ENCODE data around the gene FRMD5. TPM values are rescaled to one million over a fixed set of nuclear protein-coding genes. Genes with fewer than 3 reads are reported as not detected.

The FRMD5 gene
- total and polyA plus RNA-seq, 2 experiments from 2014 or later = 5.9 to 10.1 TPM

DNA sequence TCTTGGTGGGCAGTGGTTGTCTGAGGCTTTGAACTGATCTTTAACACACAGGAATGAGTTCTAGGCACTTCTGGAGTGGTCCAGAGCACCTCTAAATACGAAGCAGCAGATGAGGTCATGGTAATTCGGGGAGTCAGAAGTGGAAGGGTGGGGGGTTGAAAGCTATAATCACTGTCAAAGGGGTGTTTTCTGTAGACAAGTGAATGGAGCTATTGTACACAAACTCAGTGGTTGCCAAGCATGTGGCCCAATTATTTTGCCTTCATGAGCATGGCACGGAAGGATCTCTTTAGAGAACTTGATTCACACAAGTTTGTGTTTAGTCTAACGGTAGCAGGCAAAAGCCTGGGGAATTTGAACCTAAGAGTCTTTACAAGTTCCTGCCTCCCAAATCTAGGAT is 6.3 kb downstream of the FRMD5 start:
- DNase-seq (ENCODE audit: low spot score) = no peak
- no peak for ATAC-seq
- Histone ChIP-seq H3K27me3 (ENCODE audit: insufficient read depth) (peaks cover 16% of the 10 kb centered on the region), H2AFZ (no peak overlapping the region), H3K9me2 (ENCODE audit: insufficient read depth) (no peaks in the 10 kb centered on the region), H3K27ac (ENCODE audit: low read depth) (no peak overlapping the region), H3K4me2 (no peak overlapping the region), H3K36me3 (ENCODE audit: insufficient read depth) (no peaks in the 10 kb centered on the region), H3K79me2 (replicated peaks; ENCODE audit: insufficient read depth) (peaks cover 56% of the 10 kb centered on the region), H3K4me3 (no peak overlapping the region), H3K4me1 (ENCODE audit: insufficient read depth) (peaks cover 25% of the 10 kb centered on the region), H4K20me1 (replicated peaks; ENCODE audit: insufficient read depth) (peaks cover 29% of the 10 kb centered on the region), H3F3A (replicated peaks; ENCODE audit: low read depth) (no peaks in the 10 kb centered on the region)
- TF ChIP-seq EZH2phosphoT487 (IDR thresholded peaks at IDR 0.05; ENCODE audit: unreplicated experiment) (no peak), ZNF331 (CRISPR knock-in tag; IDR thresholded peaks at IDR 0.05; ENCODE audit: low read depth) (no peak), ZNF462 (CRISPR knock-in tag; IDR thresholded peaks at IDR 0.05) (no peak), ETS1 (IDR thresholded peaks at IDR 0.05) (no peak), POLR2AphosphoS5 (IDR thresholded peaks at IDR 0.05; ENCODE audit: low read depth) (no peak), NANOG (IDR thresholded peaks at IDR 0.05; ENCODE audit: borderline replicate concordance) (no peak), CREB1 (CRISPR knock-in tag; IDR thresholded peaks at IDR 0.05; ENCODE audit: low read depth) (no peak), EZH2 (IDR thresholded peaks at IDR 0.05; ENCODE audit: low read depth, unreplicated experiment) (no peak), STAT1 (IDR thresholded peaks at IDR 0.05; ENCODE audit: unreplicated experiment) (no peak), JUNB (IDR thresholded peaks at IDR 0.05; ENCODE audit: unreplicated experiment) (no peak)
- TF ChIP-seq, protein P1, sequence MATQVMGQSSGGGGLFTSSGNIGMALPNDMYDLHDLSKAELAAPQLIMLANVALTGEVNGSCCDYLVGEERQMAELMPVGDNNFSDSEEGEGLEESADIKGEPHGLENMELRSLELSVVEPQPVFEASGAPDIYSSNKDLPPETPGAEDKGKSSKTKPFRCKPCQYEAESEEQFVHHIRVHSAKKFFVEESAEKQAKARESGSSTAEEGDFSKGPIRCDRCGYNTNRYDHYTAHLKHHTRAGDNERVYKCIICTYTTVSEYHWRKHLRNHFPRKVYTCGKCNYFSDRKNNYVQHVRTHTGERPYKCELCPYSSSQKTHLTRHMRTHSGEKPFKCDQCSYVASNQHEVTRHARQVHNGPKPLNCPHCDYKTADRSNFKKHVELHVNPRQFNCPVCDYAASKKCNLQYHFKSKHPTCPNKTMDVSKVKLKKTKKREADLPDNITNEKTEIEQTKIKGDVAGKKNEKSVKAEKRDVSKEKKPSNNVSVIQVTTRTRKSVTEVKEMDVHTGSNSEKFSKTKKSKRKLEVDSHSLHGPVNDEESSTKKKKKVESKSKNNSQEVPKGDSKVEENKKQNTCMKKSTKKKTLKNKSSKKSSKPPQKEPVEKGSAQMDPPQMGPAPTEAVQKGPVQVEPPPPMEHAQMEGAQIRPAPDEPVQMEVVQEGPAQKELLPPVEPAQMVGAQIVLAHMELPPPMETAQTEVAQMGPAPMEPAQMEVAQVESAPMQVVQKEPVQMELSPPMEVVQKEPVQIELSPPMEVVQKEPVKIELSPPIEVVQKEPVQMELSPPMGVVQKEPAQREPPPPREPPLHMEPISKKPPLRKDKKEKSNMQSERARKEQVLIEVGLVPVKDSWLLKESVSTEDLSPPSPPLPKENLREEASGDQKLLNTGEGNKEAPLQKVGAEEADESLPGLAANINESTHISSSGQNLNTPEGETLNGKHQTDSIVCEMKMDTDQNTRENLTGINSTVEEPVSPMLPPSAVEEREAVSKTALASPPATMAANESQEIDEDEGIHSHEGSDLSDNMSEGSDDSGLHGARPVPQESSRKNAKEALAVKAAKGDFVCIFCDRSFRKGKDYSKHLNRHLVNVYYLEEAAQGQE (IDR thresholded peaks at IDR 0.05; ENCODE audit: unreplicated experiment) = no peak
- Mint-ChIP-seq H3K27me3 (ENCODE audit: insufficient read depth, low read depth, poor library complexity) (peaks cover 7% of the 10 kb centered on the region), H3K36me3 (ENCODE audit: low read depth) (no peaks in the 10 kb centered on the region), H3K27ac (no peak overlapping the region), H3K4me1 (peaks cover 23% of the 10 kb centered on the region), H3K4me3 (no peak overlapping the region), H3K9me3 (no peaks in the 10 kb centered on the region; the same call in 2 of the 3 replicates)

Data from GM23338 (cell line).